ENCODE measurements around the gene KLHL29. TPM values are rescaled to one million over a fixed set of nuclear protein-coding genes. Genes with fewer than 3 reads are reported as not detected.

Gene KLHL29
- total RNA-seq, 4 donors from 2014 or later: 10.1 to 27.3 (median 15.7) TPM

DNA sequence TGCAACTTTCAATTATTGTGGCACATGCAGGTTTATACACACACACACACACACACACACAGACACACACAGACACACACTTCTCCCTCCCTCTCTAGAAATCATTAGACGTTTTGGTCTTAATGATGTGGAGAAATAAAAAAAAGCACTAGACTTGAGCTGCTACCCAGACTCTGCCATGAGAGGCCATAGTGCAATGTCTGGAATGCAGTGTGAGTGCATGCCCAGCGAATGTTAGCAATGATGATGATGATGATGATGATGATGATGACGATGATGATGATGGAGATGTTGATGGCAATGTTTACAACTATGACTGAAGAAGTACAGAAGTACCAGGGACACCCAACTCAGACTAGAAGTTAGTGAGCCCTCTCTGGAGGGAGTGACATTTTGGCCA is 23.8 kb upstream of the KLHL29 start:
- intact Hi-C loops (cut with DNase I; ENCODE audit: low total_unique reads): no loop called here
- peak in 1 of 2 donors; percentile 46 for DNase-seq (ENCODE audit: low spot score in 2 of 2)
- 77 to 81% methylated on average over 3 of the region's 3 CpGs for WGBS, 2 donors
- TF ChIP-seq, protein P1, sequence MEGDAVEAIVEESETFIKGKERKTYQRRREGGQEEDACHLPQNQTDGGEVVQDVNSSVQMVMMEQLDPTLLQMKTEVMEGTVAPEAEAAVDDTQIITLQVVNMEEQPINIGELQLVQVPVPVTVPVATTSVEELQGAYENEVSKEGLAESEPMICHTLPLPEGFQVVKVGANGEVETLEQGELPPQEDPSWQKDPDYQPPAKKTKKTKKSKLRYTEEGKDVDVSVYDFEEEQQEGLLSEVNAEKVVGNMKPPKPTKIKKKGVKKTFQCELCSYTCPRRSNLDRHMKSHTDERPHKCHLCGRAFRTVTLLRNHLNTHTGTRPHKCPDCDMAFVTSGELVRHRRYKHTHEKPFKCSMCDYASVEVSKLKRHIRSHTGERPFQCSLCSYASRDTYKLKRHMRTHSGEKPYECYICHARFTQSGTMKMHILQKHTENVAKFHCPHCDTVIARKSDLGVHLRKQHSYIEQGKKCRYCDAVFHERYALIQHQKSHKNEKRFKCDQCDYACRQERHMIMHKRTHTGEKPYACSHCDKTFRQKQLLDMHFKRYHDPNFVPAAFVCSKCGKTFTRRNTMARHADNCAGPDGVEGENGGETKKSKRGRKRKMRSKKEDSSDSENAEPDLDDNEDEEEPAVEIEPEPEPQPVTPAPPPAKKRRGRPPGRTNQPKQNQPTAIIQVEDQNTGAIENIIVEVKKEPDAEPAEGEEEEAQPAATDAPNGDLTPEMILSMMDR (IDR thresholded peaks at IDR 0.05): no peak
- TF ChIP-seq POLR2A (IDR thresholded peaks at IDR 0.05): no peak
- no peak overlapping the region for H3K4me3 ChIP-seq (ENCODE audit: low read depth, poor library complexity, severe bottlenecking)

DNA sequence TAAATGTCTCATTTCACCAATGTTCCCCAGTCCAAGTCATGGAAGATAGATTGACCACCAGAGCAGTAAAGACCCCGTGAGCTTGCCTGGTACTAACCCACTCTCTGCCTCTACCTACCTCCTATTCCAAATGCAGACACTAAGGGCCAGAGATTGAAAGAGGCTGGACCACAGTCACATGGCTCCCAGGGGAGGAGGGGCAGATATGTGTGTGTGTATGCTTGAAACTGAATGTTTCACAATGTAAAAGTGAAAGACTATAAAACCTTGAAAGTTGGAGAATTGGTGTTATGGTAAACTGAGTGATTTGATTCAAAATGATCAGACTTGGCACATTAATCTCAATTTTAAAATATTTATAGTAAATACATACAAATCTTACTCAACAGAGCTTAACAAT is 21.7 kb upstream of the KLHL29 start:
- TF ChIP-seq, protein P1 (IDR thresholded peaks at IDR 0.05): no peak
- TF ChIP-seq POLR2A (IDR thresholded peaks at IDR 0.05): no peak
- no peak overlapping the region for H3K4me3 ChIP-seq (ENCODE audit: low read depth, poor library complexity, severe bottlenecking)
- intact Hi-C loops (cut with DNase I; ENCODE audit: low total_unique reads): no loop called here
- no peak for DNase-seq (ENCODE audit: low spot score in 2 of 2)
- WGBS, 2 donors: 86 to 93% methylated on average over 1 of the region's 1 CpG

DNA sequence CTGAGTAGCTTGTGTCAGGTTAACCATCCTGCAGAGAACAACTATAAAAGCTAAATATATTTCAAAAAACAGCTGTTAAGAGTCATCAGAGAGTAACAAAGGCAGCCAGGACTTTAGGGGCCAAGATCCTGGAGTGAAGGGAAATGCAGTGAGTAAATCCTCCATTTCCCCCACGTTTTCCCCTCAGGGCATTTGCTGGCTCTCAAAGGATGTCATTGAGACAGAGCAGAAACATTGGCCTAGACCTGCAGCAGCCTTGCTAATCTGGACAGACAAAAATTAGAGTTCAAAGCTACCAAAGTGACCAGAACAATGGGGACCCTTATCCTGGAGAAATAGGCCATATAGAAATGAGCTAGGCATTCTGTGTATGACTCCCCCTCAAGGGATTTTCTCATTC is 21.1 kb upstream of the KLHL29 start:
- no peak overlapping the region for H3K4me3 ChIP-seq (ENCODE audit: low read depth, poor library complexity, severe bottlenecking)
- intact Hi-C loops (cut with DNase I; ENCODE audit: low total_unique reads): no loop called here
- WGBS, 2 donors: 21 to 33% methylated on average over 1 of the region's 1 CpG
- no peak for DNase-seq (ENCODE audit: low spot score in 2 of 2)
- TF ChIP-seq, protein P1 (IDR thresholded peaks at IDR 0.05): no peak
- no peak for TF ChIP-seq POLR2A (IDR thresholded peaks at IDR 0.05)

DNA sequence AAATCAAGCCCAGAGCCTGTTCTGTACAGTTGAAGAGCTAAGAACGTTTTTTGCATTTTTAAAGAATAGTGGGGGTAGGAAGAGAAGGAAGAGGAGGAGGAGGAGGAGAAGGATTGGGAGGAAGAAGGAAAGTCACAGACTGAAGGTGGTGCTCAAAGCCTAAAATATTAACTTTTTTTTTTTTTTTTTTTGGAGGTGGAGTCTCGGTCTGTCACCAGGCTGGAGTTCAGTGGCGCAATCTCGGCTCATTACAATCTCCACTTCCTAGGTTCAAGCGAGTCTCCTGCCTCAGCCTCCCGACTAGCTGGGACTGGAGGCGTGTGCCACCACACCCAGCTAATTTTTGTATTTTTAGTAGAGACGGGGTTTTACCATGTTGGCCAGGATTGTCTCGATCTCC is 18.3 kb upstream of the KLHL29 start:
- no peak overlapping the region for H3K4me3 ChIP-seq (ENCODE audit: low read depth, poor library complexity, severe bottlenecking)
- DNase-seq (ENCODE audit: low spot score in 2 of 2): no peak
- WGBS, 2 donors: 64 to 73% methylated on average over 9 of the region's 9 CpGs
- intact Hi-C loops (cut with DNase I; ENCODE audit: low total_unique reads): no loop called here
- TF ChIP-seq, protein P1 (IDR thresholded peaks at IDR 0.05): no peak
- TF ChIP-seq POLR2A (IDR thresholded peaks at IDR 0.05): no peak

DNA sequence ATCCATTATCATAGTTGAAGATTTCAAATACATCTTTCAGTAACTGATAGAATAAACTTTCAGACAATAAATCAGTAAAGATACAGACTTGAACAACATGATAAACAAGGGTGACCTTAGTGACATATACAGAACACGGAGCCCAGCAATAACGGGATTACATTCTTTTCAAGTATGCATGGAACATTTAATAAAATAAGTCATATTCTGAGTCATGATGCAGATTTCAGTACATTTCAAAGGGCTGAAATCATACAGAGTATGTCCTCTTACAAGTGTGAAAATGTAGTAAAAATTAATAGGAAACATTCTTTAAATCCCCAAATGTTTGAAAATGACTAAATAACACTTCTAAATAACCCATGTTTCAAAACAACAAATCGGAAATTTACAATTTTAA is 17.2 kb upstream of the KLHL29 start:
- 52 to 58% methylated on average over 3 of the region's 3 CpGs for WGBS, 2 donors
- no peak overlapping the region for H3K4me3 ChIP-seq (ENCODE audit: low read depth, poor library complexity, severe bottlenecking)
- TF ChIP-seq POLR2A (IDR thresholded peaks at IDR 0.05): no peak
- TF ChIP-seq, protein P1 (IDR thresholded peaks at IDR 0.05): no peak
- no peak for DNase-seq (ENCODE audit: low spot score in 2 of 2)
- intact Hi-C loops (cut with DNase I; ENCODE audit: low total_unique reads): no loop called here

DNA sequence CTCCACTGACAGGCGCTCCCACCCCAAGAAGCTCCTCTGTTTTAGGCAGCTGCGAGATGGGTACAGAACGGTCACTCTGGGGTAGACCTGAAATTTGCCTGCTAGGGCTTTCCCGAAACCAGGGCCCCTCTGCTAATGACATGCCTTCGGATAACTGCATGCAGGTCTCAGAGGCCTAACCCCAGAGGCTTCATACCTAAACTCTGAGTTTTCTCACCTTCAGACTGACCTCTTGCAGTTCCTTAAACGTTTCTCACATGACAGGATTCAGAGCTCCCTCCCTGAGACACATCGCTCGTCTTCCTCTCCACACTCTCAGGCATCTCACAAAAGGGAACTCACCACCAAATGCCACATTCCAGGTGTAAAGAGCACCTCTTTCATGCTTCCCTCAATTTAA is 11.3 kb upstream of the KLHL29 start:
- 87 to 92% methylated on average over 8 of the region's 8 CpGs for WGBS, 2 donors
- intact Hi-C loops (cut with DNase I; ENCODE audit: low total_unique reads): no loop called here
- H3K4me3 ChIP-seq (ENCODE audit: low read depth, poor library complexity, severe bottlenecking): no peak overlapping the region
- no peak for DNase-seq (ENCODE audit: low spot score in 2 of 2)
- no peak for TF ChIP-seq POLR2A (IDR thresholded peaks at IDR 0.05)
- TF ChIP-seq, protein P1 (IDR thresholded peaks at IDR 0.05): no peak
